Mucosa of descending colon (tissue), 3 donors: ENCODE data around the gene MNAT1. TPM values are rescaled to one million over a fixed set of nuclear protein-coding genes. Genes with fewer than 3 reads are reported as not detected.

Experiments
- ATAC-seq: fragments of 200-7000 bp; cut with Tn5 transposase; one replicate; pipeline ENCODE4 v1.9.1; 2020; ENCODE audit warnings: mild to moderate bottlenecking, moderate library complexity
- DNase-seq, 3 donors: peaks; one replicate each; pipeline ENCODE4 v3.0.0-alpha.2; 2020
- H3K36me3 ChIP-seq: fragments of 200-600 bp; one replicate; pipeline ENCODE4 v1.8.0; 2021; ENCODE audit warnings: low read depth, mild to moderate bottlenecking
- H3K4me1 ChIP-seq: fragments of 200-600 bp; one replicate; pipeline ENCODE4 v1.8.0; 2021; ENCODE audit warnings: low read depth, mild to moderate bottlenecking
- H3K4me3 ChIP-seq: fragments of 200-600 bp; one replicate; pipeline ENCODE4 v1.8.0; 2021; ENCODE audit warnings: mild to moderate bottlenecking
- H3K9me3 ChIP-seq: fragments of 200-600 bp; one replicate; pipeline ENCODE4 v1.8.0; 2021; ENCODE audit warnings: mild to moderate bottlenecking
- intact Hi-C, 2 donors: fragments of 100-400 bp; cut with DNase I in 1 of 2; cut with micrococcal nuclease in 1 of 2; formaldehyde crosslinking; loops; one replicate each; pipeline versions ENCODE4 v1.11.0 to v1.11.1; 2022; cut with DNase I, micrococcal nuclease
- total RNA-seq, 3 donors: library from RNA; stranded (reverse); fragmentation: NEBNext Ultra II Directional in 2 of 3; extraction: Animal tissue kit (Norgen Biotek cat#: 25700) in 2 of 3; gene quantifications; one replicate each; pipeline versions ENCODE4 v1.2.1 to v1.2.4, GENCODE V29; 2021 to 2023
- TF ChIP-seq, protein P1 (sequence below): fragments of 200-600 bp; IDR thresholded peaks from one replicate; pipeline ENCODE4 v1.8.0; 2022; ENCODE audit warnings: antibody characterized with exemption, mild to moderate bottlenecking
- donor health status: DM: no; HTN: no; CAD: no; lungs with moderate emphysema.
- donor health status: DM: no; HTN: no; CAD: no.
- donor health status: DM: no; HTN: yes; CAD: no.

MNAT1 gene
- total RNA-seq, 3 donors from 2014 or later, result 13.4 to 19.8 (median 14.3) TPM

- intact Hi-C loops, result no loop called here
- Histone ChIP-seq H3K4me1 (no peaks in the 10 kb centered on the region), H3K36me3 (no peaks in the 10 kb centered on the region), H3K9me3 (no peaks in the 10 kb centered on the region), H3K4me3 (no peak overlapping the region)
- ATAC-seq (no peak), DNase-seq (no peak)
- TF ChIP-seq, protein P1, sequence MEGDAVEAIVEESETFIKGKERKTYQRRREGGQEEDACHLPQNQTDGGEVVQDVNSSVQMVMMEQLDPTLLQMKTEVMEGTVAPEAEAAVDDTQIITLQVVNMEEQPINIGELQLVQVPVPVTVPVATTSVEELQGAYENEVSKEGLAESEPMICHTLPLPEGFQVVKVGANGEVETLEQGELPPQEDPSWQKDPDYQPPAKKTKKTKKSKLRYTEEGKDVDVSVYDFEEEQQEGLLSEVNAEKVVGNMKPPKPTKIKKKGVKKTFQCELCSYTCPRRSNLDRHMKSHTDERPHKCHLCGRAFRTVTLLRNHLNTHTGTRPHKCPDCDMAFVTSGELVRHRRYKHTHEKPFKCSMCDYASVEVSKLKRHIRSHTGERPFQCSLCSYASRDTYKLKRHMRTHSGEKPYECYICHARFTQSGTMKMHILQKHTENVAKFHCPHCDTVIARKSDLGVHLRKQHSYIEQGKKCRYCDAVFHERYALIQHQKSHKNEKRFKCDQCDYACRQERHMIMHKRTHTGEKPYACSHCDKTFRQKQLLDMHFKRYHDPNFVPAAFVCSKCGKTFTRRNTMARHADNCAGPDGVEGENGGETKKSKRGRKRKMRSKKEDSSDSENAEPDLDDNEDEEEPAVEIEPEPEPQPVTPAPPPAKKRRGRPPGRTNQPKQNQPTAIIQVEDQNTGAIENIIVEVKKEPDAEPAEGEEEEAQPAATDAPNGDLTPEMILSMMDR, result no peak
Measured at GRCh38 chr14:60893911-60894310, 159.3 kb downstream of the MNAT1 start.

DNA sequence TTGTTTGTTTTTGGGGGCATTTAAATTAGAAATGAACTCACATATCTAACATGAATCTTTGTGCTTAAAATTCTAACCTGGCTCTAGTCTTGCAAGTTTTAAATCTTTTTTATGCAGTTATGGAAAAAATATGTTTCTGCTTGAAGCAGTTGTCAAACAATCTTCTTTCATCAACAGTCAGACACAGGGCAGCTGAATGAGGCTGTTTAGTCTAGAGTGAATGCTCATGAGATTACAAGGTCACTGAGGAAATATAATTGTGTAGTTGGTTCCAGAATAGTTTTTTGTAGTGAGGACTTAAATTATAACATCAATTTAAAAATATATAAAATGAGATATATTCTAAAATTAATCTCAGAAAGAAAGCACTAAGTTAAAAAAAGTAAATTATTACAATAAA lies 169.8 kb downstream of the MNAT1 start:
- TF ChIP-seq, protein P1, result no peak
- DNase-seq (no peak), ATAC-seq (no peak)
- Histone ChIP-seq H3K9me3 (no peaks in the 10 kb centered on the region), H3K36me3 (no peaks in the 10 kb centered on the region), H3K4me1 (no peaks in the 10 kb centered on the region), H3K4me3 (no peak overlapping the region)
- intact Hi-C loops, result no loop called here

- ATAC-seq, result no peak
- TF ChIP-seq, protein P1, result no peak
- H3K4me3 ChIP-seq, result no peak overlapping the region
- intact Hi-C loops, result no loop called here
- no peaks in the 10 kb centered on the region for H3K36me3 ChIP-seq
- H3K9me3 ChIP-seq, result no peaks in the 10 kb centered on the region
- no peak for DNase-seq
- no peaks in the 10 kb centered on the region for H3K4me1 ChIP-seq
Measured at GRCh38 chr14:60905923-60906322, 171.4 kb downstream of the MNAT1 start.

DNA sequence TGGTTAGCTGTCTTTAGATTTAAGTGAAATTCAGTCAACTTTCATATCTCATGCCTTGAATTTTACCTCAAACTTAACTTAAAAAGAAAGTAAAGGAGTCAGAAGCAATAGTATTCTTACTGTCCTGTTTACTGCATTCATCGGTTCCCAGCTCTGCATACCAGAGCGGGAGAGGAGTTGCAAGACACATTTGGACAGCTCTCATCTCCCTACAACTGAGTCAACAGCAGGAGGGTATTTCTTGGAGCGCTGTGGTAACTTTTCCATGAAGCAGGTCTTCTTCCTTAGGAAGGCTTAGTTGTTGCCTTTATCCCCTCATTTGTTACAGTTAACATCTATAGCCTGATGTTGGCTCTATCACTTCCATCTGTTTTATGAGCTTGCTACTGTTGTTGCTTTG lies 181.2 kb downstream of the MNAT1 start:
- intact Hi-C loops, result no loop called here
- DNase-seq (no peak), ATAC-seq (no peak)
- H3K4me3 ChIP-seq, result no peak overlapping the region
- H3K4me1 ChIP-seq, result no peaks in the 10 kb centered on the region
- H3K9me3 ChIP-seq, result no peaks in the 10 kb centered on the region
- H3K36me3 ChIP-seq, result no peaks in the 10 kb centered on the region
- TF ChIP-seq, protein P1, result no peak

- ATAC-seq (no peak), DNase-seq (no peak)
- TF ChIP-seq, protein P1, result no peak
- H3K4me3 ChIP-seq, result no peak overlapping the region
- no peaks in the 10 kb centered on the region for H3K36me3 ChIP-seq
- intact Hi-C loops, result no loop called here
- no peaks in the 10 kb centered on the region for H3K4me1 ChIP-seq
- H3K9me3 ChIP-seq, result no peaks in the 10 kb centered on the region
Measured at GRCh38 chr14:60922050-60922449, 187.5 kb downstream of the MNAT1 start.

GRCh38 chr14:60925286-60925685 lies 190.7 kb downstream of the MNAT1 start:
- no peak for ATAC-seq
- H3K36me3 ChIP-seq, result no peaks in the 10 kb centered on the region
- DNase-seq, result no peak
- no peaks in the 10 kb centered on the region for H3K9me3 ChIP-seq
- TF ChIP-seq, protein P1, result no peak
- no peaks in the 10 kb centered on the region for H3K4me1 ChIP-seq
- no peak overlapping the region for H3K4me3 ChIP-seq
- intact Hi-C loops, result no loop called here
